ENCODE results near the gene C1QTNF8. TPM values are rescaled to one million over a fixed set of nuclear protein-coding genes. Genes with fewer than 3 reads are reported as not detected.

Gene C1QTNF8
- total and polyA plus RNA-seq, 2 of the 13 experiments (the other 11 are each of a cell fraction or from before 2014, with no cell fraction given), result 0.09 TPM; not detected in 1

DNA sequence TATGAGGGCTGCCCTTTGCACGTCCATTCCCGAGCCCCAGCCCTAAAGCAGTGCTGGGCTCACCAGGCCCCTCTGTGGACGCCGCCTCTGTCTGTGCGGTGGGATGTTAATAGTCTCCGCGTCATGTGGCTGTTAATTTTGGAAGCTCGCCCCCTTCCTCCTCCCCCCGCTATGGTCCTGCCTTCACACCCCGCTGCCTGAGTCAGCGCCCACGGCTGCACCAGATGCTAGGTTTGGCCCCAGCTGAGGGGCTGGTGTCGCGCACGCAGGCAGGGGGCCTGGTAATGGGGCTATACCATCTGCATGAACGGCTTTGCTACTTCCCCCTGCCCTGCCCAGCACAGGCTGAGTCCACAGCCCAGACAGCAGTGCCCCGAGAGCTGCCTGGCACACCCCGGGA lies 27.6 kb downstream of the C1QTNF8 start:
- no peak overlapping the region for H2AFZ ChIP-seq (ENCODE audit: low read length)
- CTCF ChIA-PET (ENCODE audit: low intra/inter-chr PET ratio, low total read pairs), result no interaction called here
- intact Hi-C loops (cut with micrococcal nuclease; ENCODE audit: unreplicated experiment) (no loop called here), in situ Hi-C loops (cut with HindIII; ENCODE audit: extremely low pct_ligation_motif_present, low pct_unique_long_range_greater_than_20kb) (no loop called here)
- no peak for DNase-seq (ENCODE audit: low spot score)
- peaks cover 17 to 84% of the 10 kb centered on the region in 2 experiments; a peak in 4 of 5 replicates for H3K27me3 ChIP-seq (ENCODE audit: control insufficient read depth in 1 of 2, insufficient read depth in 2 of 2, low read length in 2 of 2)
- H3K27ac ChIP-seq (ENCODE audit: extremely low read length, insufficient read depth, low read length), result no peak overlapping the region
- no peaks in the 10 kb centered on the region for H3K9me3 ChIP-seq (ENCODE audit: low read length)
- H3K9ac ChIP-seq (ENCODE audit: insufficient read depth, low read depth, low read length), result no peak overlapping the region
- H3K79me2 ChIP-seq (ENCODE audit: insufficient read depth, low read length), result no peaks in the 10 kb centered on the region
- no peak overlapping the region for H3K4me3 ChIP-seq (replicated peaks in 1 of 3; ENCODE audit: insufficient read depth in 1 of 3, low read depth in 2 of 3, low read length in 3 of 3)
- FAIRE-seq, result no peak
- POLR2A ChIA-PET, result no interaction called here
- BruUV-seq (replicated peaks), result no TSS peak
- no peaks in the 10 kb centered on the region for H3K4me1 ChIP-seq (ENCODE audit: insufficient read depth, low read length)
- H3K4me2 ChIP-seq (ENCODE audit: low read depth, low read length), result no peak overlapping the region
- H4K20me1 ChIP-seq (ENCODE audit: insufficient read depth, low read length), result peaks cover 5% of the 10 kb centered on the region; the same call in 1 of the 2 replicates
- ATAC-seq, result peak; percentile 3
- 33% methylated on average over 15 of the region's 18 CpGs for WGBS (ENCODE audit: low lambda C conversion rate)
- peak; percentile 24; the same call in 1 of the 2 replicates for TF ChIP-seq KDM2A (CRISPR knock-in tag; IDR thresholded peaks at IDR 0.05; ENCODE audit: borderline replicate concordance, low read depth)
- TF ChIP-seq SP2 (CRISPR knock-in tag; IDR thresholded peaks at IDR 0.05), result no peak
- no peaks in the 10 kb centered on the region for H3K36me3 ChIP-seq (replicated peaks in 1 of 2; ENCODE audit: control insufficient read depth in 1 of 2, insufficient read depth in 2 of 2, low read length in 2 of 2)

DNA sequence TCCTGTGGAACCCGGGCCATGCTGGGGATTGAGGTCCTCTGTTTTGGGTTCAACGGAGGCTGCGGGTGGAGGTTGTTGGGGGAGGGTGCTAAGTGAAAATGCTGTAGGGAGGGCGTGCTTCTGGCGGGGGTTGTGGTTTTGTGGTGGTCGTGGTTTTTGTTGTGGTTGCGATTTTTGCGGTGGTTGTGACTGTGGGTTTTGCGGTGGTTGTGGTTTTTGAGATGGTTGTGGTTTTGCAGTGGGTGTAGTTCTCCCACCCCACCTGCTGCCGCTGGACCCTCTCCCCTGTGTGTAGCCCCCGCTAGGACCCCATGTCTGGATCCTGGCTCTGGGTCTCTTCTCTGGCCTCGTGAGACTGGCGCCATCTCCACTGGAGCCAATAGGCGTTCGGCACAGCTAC lies 28.4 kb downstream of the C1QTNF8 start:
- Histone ChIP-seq H3K27me3 (ENCODE audit: control insufficient read depth in 1 of 2, insufficient read depth in 2 of 2, low read length in 2 of 2) (peaks cover 21 to 89% of the 10 kb centered on the region in 2 experiments; a peak in 4 of 5 replicates), H3K9ac (ENCODE audit: insufficient read depth, low read depth, low read length) (no peak overlapping the region), H3K4me3 (replicated peaks in 1 of 3; ENCODE audit: insufficient read depth in 1 of 3, low read depth in 2 of 3, low read length in 3 of 3) (no peak overlapping the region), H2AFZ (ENCODE audit: low read length) (no peak overlapping the region), H4K20me1 (ENCODE audit: insufficient read depth, low read length) (peaks cover 5% of the 10 kb centered on the region; the same call in 1 of the 2 replicates), H3K79me2 (ENCODE audit: insufficient read depth, low read length) (no peaks in the 10 kb centered on the region), H3K4me2 (ENCODE audit: low read depth, low read length) (no peak overlapping the region), H3K36me3 (replicated peaks in 1 of 2; ENCODE audit: control insufficient read depth in 1 of 2, insufficient read depth in 2 of 2, low read length in 2 of 2) (no peaks in the 10 kb centered on the region), H3K9me3 (ENCODE audit: low read length) (no peaks in the 10 kb centered on the region), H3K4me1 (ENCODE audit: insufficient read depth, low read length) (no peaks in the 10 kb centered on the region), H3K27ac (ENCODE audit: extremely low read length, insufficient read depth, low read length) (no peak overlapping the region)
- intact Hi-C loops (cut with micrococcal nuclease; ENCODE audit: unreplicated experiment) (no loop called here), in situ Hi-C loops (cut with HindIII; ENCODE audit: extremely low pct_ligation_motif_present, low pct_unique_long_range_greater_than_20kb) (no loop called here)
- FAIRE-seq (no peak), ATAC-seq (no peak), DNase-seq (ENCODE audit: low spot score) (no peak)
- WGBS (ENCODE audit: low lambda C conversion rate), result 40% methylated on average over 9 of the region's 15 CpGs
- CTCF ChIA-PET (ENCODE audit: low intra/inter-chr PET ratio, low total read pairs), result no interaction called here
- POLR2A ChIA-PET, result no interaction called here
- no TSS peak for BruUV-seq (replicated peaks)
- peak; percentile 7; the same call in 1 of the 2 replicates for TF ChIP-seq KDM2A (CRISPR knock-in tag; IDR thresholded peaks at IDR 0.05; ENCODE audit: borderline replicate concordance, low read depth)
- no peak for TF ChIP-seq REL (CRISPR knock-in tag; conservative IDR thresholded peaks at IDR 0.05)
- no peak for TF ChIP-seq SP140L (CRISPR knock-in tag; IDR thresholded peaks at IDR 0.05; ENCODE audit: borderline replicate concordance)
